ENCODE results near the gene FEM1B.

DNA sequence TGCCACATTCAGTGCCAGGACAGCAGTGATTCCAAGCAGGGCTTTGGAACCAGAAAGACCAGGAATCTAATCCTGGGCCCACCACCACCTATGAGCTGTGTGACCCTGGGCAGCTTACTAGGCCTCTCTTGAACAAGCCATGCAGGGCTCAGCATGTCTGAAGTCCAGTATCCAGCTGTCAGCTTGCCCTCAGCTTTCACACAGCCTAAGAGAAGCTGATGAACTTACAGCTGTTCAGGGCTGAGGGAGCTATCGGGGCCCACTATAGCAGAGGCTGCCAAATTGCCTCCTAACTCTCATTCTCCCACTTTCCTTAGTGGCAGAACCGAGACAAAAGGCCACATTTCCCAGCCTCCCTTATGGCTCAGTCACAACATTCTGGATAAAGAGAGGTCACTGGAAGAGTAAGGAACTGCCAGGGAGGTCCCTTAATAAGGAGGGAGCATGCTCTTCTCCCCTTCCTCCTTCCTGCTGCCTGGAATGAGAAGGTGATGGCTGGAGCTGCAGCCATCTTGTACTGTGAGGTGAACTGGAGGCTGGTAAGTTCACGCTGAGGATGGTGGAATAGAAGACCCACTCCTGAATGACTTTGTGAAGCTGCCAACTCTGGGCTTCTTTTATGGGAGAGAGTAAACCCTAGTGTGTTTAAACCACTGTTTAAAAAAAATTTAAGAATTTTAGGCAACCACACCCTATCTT lies 34.5 kb downstream of the FEM1B start:
- TF ChIP-seq, protein P1, sequence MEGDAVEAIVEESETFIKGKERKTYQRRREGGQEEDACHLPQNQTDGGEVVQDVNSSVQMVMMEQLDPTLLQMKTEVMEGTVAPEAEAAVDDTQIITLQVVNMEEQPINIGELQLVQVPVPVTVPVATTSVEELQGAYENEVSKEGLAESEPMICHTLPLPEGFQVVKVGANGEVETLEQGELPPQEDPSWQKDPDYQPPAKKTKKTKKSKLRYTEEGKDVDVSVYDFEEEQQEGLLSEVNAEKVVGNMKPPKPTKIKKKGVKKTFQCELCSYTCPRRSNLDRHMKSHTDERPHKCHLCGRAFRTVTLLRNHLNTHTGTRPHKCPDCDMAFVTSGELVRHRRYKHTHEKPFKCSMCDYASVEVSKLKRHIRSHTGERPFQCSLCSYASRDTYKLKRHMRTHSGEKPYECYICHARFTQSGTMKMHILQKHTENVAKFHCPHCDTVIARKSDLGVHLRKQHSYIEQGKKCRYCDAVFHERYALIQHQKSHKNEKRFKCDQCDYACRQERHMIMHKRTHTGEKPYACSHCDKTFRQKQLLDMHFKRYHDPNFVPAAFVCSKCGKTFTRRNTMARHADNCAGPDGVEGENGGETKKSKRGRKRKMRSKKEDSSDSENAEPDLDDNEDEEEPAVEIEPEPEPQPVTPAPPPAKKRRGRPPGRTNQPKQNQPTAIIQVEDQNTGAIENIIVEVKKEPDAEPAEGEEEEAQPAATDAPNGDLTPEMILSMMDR (IDR thresholded peaks at IDR 0.05) = no peak
- no peak for TF ChIP-seq POLR2A (IDR thresholded peaks at IDR 0.05)

Data from prostate gland (tissue), 2 donors.